Activated naive CD8-positive, alpha-beta T cell treated with anti-CD3 and anti-CD28 coated beads for 36 hours (primary cell): ENCODE data around the gene BCAP31. TPM values are rescaled to one million over a fixed set of nuclear protein-coding genes. Genes with fewer than 3 reads are reported as not detected.
"Not testable (repeated sequence)": the region's sequence is repeated elsewhere in the genome, so short reads cannot be mapped to it uniquely, and the experiment has no call there.

ENCODE experiments used
- DNase-seq: peaks from one replicate; pipeline ENCODE4 v3.0.0; 2021
- H3K27ac Mint-ChIP-seq: one replicate; pipeline ENCODE4 v1.8.0; 2022; ENCODE audit warnings: mild to moderate bottlenecking, moderate library complexity, mixed read lengths
- H3K27me3 Mint-ChIP-seq: one replicate; pipeline ENCODE4 v1.8.0; 2022; ENCODE audit warnings: mild to moderate bottlenecking, mixed read lengths
- H3K36me3 Mint-ChIP-seq: one replicate; pipeline ENCODE4 v1.8.0; 2021; ENCODE audit warnings: mild to moderate bottlenecking, mixed read lengths
- H3K4me1 Mint-ChIP-seq: one replicate; pipeline ENCODE4 v1.8.0; 2021; ENCODE audit warnings: mixed read lengths
- H3K4me3 Mint-ChIP-seq: one replicate; pipeline ENCODE4 v1.8.0; 2022; ENCODE audit warnings: mild to moderate bottlenecking, moderate library complexity, mixed read lengths
- H3K9me3 Mint-ChIP-seq: one replicate; pipeline ENCODE4 v1.8.0; 2022; ENCODE audit warnings: mixed read lengths
- total RNA-seq, 2 experiments: library from RNA; stranded (reverse); gene quantifications; one replicate each; pipeline ENCODE4 v1.2.3, GENCODE V29; 2021

The BCAP31 gene
- total RNA-seq, 2 experiments from 2014 or later = 103 to 109 TPM

DNA sequence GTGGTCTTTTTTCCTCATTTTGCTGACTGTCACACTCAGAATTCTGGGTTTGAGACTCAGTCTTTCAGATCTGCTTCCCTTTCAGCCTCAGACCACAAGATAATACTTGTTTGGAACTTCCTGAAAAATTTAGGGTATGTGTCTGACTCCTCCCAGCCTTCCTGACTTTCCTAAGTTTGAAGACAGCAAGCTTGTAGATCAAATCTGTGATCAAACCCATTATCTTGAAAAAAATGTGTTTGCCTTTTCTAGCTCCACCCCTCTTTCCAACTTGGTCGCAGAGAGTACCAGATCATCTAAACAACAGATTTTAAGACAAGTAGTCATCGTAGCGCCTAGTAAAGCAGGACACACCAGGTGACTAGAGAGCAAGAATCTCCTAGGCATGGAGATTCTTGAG lies 9.9 kb downstream of the BCAP31 start:
- DNase-seq = no peak
- Mint-ChIP-seq H3K27ac (no peak overlapping the region), H3K36me3 (peaks cover 10% of the 10 kb centered on the region), H3K27me3 (no peaks in the 10 kb centered on the region), H3K4me3 (no peak overlapping the region), H3K9me3 (no peaks in the 10 kb centered on the region), H3K4me1 (peaks cover 1% of the 10 kb centered on the region)

- Mint-ChIP-seq H3K36me3 (peaks cover 5% of the 10 kb centered on the region), H3K4me3 (no peak overlapping the region), H3K27me3 (no peaks in the 10 kb centered on the region), H3K9me3 (no peaks in the 10 kb centered on the region), H3K27ac (no peak overlapping the region), H3K4me1 (peaks cover 2% of the 10 kb centered on the region)
- no peak for DNase-seq
Measured at GRCh38 chrX:153709726-153710674, 14.2 kb downstream of the BCAP31 start.

GRCh38 chrX:153708415-153708814 lies 15.8 kb downstream of the BCAP31 start:
- Mint-ChIP-seq H3K4me3 (no peak overlapping the region), H3K27me3 (no peaks in the 10 kb centered on the region), H3K36me3 (peaks cover 3% of the 10 kb centered on the region), H3K9me3 (no peaks in the 10 kb centered on the region), H3K27ac (no peak overlapping the region), H3K4me1 (peaks cover 2% of the 10 kb centered on the region)
- DNase-seq = peak; percentile 43

- no peaks in the 10 kb centered on the region for H3K27me3 Mint-ChIP-seq
- peaks cover 2% of the 10 kb centered on the region for H3K4me1 Mint-ChIP-seq
- no peak overlapping the region for H3K27ac Mint-ChIP-seq
- H3K4me3 Mint-ChIP-seq = no peak overlapping the region
- DNase-seq = no peak
- peaks cover 3% of the 10 kb centered on the region for H3K36me3 Mint-ChIP-seq
- H3K9me3 Mint-ChIP-seq = no peaks in the 10 kb centered on the region
Measured at GRCh38 chrX:153707406-153707805, 16.8 kb downstream of the BCAP31 start.

- Mint-ChIP-seq H3K4me1 (peaks cover 2% of the 10 kb centered on the region), H3K27ac (no peak overlapping the region), H3K4me3 (no peak overlapping the region), H3K9me3 (no peaks in the 10 kb centered on the region), H3K36me3 (peaks cover 3% of the 10 kb centered on the region), H3K27me3 (no peaks in the 10 kb centered on the region)
- DNase-seq = no peak
Measured at GRCh38 chrX:153706799-153707198, 17.4 kb downstream of the BCAP31 start.

DNA sequence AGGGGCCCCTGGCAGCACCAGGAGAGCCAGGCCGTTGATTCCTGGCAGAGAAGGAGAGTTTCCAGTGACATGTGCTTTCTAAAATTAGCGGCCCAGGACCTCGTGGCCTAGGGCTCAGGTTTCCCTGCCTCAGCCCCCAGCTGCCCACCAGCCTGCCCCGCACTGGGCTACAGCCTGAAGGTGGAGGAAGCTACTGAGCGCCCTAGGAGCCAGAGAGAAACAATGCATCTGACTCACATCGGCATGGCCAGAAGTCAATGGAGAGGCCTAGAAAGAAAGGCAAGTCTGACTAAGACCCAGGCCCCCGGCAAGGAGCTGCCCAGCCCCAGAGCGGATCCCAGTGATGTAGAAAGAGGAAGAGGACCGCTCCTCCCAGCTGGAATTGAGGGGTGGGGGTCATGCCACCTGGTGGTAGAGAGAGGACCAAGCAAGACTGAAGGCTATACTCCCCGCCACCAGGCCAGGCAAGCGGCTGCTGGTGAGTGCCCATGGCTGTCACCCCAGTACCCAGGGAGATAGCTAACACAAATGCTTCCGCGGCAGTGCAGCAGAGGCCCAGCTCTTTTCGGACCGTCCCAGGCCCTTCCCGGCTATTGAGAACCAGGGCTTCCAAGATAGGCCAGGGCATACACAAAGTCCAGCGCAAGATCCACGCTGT lies 18.7 kb downstream of the BCAP31 start:
- H3K4me1 Mint-ChIP-seq, H3K4me3 Mint-ChIP-seq, DNase-seq, H3K27me3 Mint-ChIP-seq, H3K9me3 Mint-ChIP-seq, H3K27ac Mint-ChIP-seq, H3K36me3 Mint-ChIP-seq: not testable (repeated sequence)

DNA sequence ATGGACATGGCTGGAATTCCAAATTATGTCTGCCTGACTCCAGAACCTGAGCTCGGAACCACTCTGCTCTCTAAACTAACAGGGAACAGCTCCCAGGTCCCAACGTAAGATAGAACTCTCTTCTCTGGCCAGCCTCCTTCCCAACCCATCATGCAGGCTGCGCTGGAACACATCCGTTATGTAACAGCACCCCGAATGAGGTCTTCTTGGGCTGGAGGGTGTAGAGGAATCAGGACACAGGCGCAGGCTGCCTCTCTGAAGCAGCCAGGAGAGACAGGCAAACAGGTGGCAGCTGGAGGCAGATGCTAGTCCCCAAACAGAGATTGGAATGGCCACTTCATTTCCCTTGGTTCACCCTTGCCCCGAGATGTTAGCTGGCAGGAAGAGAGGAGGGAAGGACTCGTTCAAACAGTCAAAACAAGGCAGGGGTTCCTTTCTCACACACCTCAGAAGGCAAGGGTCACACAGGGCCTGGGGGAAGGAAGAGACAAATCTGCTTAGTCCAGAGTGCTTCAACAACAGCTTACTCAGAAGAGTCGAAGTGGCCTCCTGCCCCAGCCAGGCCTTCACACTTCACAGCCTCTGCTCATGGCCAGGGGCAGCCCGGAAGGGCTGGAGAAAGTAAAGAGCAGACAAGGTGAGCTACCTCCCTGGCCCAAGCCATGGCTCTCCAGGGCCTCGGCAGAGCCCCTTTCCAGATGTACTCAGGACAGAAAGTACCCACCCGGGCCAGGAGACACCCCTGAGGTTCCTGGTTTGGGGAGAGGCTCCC lies 19.4 kb downstream of the BCAP31 start:
- not testable (repeated sequence) for DNase-seq, H3K27me3 Mint-ChIP-seq, H3K9me3 Mint-ChIP-seq, H3K4me3 Mint-ChIP-seq, H3K36me3 Mint-ChIP-seq, H3K4me1 Mint-ChIP-seq, H3K27ac Mint-ChIP-seq

DNA sequence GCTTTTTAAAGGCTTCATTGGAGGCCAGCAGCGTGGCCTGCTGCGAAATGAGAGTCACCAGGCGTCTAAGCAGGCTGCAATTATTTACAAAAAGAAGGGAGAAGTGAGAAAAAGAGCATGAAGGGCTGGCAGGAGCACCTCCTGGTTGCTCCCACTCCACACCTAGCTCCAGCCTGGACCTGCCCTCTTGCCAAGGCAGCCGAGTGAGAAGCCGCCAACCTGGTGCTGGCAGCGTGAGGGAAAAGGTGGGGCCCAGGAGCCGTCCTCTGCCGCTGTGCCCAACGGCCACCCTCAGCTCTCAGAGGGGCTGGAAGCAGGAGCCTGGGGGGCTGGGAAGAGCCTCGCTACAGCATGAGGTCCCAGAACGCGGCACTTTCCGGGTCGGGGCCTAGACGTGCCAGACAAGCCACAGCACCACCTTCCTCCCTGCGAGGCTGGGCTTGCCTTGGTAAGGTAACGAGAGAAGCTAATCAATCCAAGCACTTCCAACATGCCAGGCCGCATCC lies 20.1 kb downstream of the BCAP31 start:
- DNase-seq = no peak
- H3K27ac Mint-ChIP-seq = no peak overlapping the region
- H3K4me1 Mint-ChIP-seq = peaks cover 2% of the 10 kb centered on the region
- no peaks in the 10 kb centered on the region for H3K27me3 Mint-ChIP-seq
- no peak overlapping the region for H3K4me3 Mint-ChIP-seq
- H3K9me3 Mint-ChIP-seq = no peaks in the 10 kb centered on the region
- no peaks in the 10 kb centered on the region for H3K36me3 Mint-ChIP-seq

- no peaks in the 10 kb centered on the region for H3K36me3 Mint-ChIP-seq
- DNase-seq = no peak
- no peaks in the 10 kb centered on the region for H3K9me3 Mint-ChIP-seq
- H3K27ac Mint-ChIP-seq = no peak overlapping the region
- H3K4me3 Mint-ChIP-seq = no peak overlapping the region
- no peaks in the 10 kb centered on the region for H3K4me1 Mint-ChIP-seq
- no peaks in the 10 kb centered on the region for H3K27me3 Mint-ChIP-seq
Measured at GRCh38 chrX:153703036-153703370, 21.2 kb downstream of the BCAP31 start.

- no peak overlapping the region for H3K4me3 Mint-ChIP-seq
Measured at GRCh38 chrX:153702336-153703035, 21.7 kb downstream of the BCAP31 start.

DNA sequence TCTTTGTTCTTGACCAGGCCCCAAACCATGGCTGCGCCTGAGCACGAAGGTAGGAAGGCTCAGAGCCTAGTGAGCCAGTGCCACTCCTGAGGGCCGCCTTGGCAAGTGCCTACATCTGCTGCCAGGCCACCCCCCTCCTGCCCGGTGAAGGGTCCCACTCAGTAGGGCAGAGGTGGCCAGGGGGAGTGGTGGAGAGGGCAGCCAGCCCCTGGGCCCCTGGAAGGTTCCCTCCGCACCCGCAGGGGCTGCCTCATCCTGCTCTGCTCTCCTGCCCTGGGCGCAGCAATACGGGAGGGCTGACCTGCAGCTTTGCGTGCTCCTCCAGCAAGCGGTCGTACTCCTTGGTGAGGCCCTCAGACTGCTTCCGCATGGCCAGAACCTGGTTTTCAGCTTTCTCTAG lies 22.5 kb downstream of the BCAP31 start:
- DNase-seq = no peak

More at GRCh38 chrX:153702336-153703035, 21.7 kb downstream of the BCAP31 start:
- DNase-seq = no peak
- Mint-ChIP-seq H3K36me3 (no peaks in the 10 kb centered on the region), H3K9me3 (no peaks in the 10 kb centered on the region), H3K27me3 (no peaks in the 10 kb centered on the region), H3K4me1 (no peaks in the 10 kb centered on the region), H3K27ac (no peak overlapping the region)

DNA sequence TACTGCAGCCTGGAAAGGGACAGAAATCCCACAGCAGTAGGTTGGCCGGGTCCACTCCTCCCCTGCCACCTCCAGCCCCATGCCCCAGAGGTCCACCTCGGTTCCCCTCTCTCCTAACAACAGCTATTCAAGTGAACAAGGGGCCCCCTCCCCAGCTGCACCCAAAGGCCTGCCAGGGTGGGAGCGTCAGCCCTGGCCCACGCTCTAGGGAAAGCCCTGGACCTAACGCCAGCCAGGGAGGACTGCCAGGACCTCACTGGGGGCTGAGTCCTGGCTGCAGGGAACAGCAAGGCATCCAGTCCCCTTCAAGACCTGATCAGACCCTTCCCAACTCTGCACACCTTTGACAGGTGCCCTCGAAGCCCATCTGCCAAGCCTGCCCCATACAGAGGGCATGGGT lies 23.2 kb downstream of the BCAP31 start:
- Mint-ChIP-seq H3K4me1 (no peaks in the 10 kb centered on the region), H3K4me3 (no peak overlapping the region), H3K27ac (no peak overlapping the region), H3K36me3 (no peaks in the 10 kb centered on the region), H3K27me3 (no peaks in the 10 kb centered on the region), H3K9me3 (no peaks in the 10 kb centered on the region)
- DNase-seq = no peak

More for the DNA sequence above, 22.5 kb downstream of the BCAP31 start:
- H3K36me3 Mint-ChIP-seq = no peaks in the 10 kb centered on the region
- H3K27ac Mint-ChIP-seq = no peak overlapping the region
- no peaks in the 10 kb centered on the region for H3K4me1 Mint-ChIP-seq
- no peak overlapping the region for H3K4me3 Mint-ChIP-seq
- H3K27me3 Mint-ChIP-seq = no peaks in the 10 kb centered on the region
- no peaks in the 10 kb centered on the region for H3K9me3 Mint-ChIP-seq

GRCh38 chrX:153700376-153700945 lies 23.7 kb downstream of the BCAP31 start:
- H3K27ac Mint-ChIP-seq = no peak overlapping the region
- DNase-seq = no peak
- no peak overlapping the region for H3K4me3 Mint-ChIP-seq
- H3K9me3 Mint-ChIP-seq = no peaks in the 10 kb centered on the region
- no peaks in the 10 kb centered on the region for H3K27me3 Mint-ChIP-seq
- H3K4me1 Mint-ChIP-seq = no peaks in the 10 kb centered on the region
- H3K36me3 Mint-ChIP-seq = no peaks in the 10 kb centered on the region

DNA sequence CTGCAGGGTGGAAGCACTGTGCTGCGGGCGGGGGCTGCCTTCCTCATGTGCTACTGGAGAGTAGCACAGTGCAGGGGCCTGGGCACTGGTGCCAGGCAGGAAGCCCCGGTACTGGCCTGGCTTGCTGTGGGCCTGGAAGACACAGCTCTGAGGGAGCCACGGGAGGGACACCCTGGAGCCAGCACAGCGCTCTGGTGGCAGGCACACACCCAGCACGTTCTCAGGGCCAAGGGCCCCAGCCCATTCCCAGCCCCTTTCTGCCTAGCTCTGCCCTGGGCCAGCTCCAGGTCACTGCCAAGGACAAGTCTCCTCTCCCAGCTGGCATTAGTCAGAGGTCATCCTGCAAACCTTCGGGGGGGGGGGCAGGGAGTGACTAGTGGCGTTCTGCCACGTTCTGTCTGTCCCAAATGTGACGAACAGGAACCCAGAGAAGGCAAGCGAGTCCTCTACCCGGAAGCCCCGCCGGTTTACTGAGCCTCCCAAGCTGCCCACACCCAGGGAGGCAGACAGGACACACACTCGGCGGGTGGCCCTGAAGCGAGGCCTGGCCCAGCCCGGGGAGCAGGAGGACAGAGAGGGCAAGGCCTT lies 24.3 kb downstream of the BCAP31 start:
- H3K4me1 Mint-ChIP-seq, H3K36me3 Mint-ChIP-seq, H3K27me3 Mint-ChIP-seq, H3K27ac Mint-ChIP-seq, DNase-seq, H3K9me3 Mint-ChIP-seq, H3K4me3 Mint-ChIP-seq: not testable (repeated sequence)
